ENCODE results near the gene PIK3AP1. TPM values are rescaled to one million over a fixed set of nuclear protein-coding genes. Genes with fewer than 3 reads are reported as not detected.

PIK3AP1 gene
- polyA plus RNA-seq, 1 donor = 4.5 TPM

GRCh38 chr10:96642973-96643372 lies 77.3 kb downstream of the PIK3AP1 start:
- DNase-seq = peak; percentile 40

GRCh38 chr10:96642530-96642929 lies 77.8 kb downstream of the PIK3AP1 start:
- DNase-seq = no peak

- no peak for DNase-seq
These were observed 78.7 kb downstream of the PIK3AP1 start for GRCh38 chr10:96641396-96642295.

GRCh38 chr10:96639899-96640298 lies 80.4 kb downstream of the PIK3AP1 start:
- DNase-seq = peak; percentile 53

GRCh38 chr10:96638696-96639095 lies 81.6 kb downstream of the PIK3AP1 start:
- DNase-seq = no peak

- no peak for DNase-seq
These were observed 82.2 kb downstream of the PIK3AP1 start for GRCh38 chr10:96638120-96638519.

- DNase-seq = no peak
These were observed 82.6 kb downstream of the PIK3AP1 start for GRCh38 chr10:96637709-96638108.

GRCh38 chr10:96636551-96636950 lies 83.8 kb downstream of the PIK3AP1 start:
- DNase-seq = no peak

GRCh38 chr10:96632974-96633710 lies 87.2 kb downstream of the PIK3AP1 start:
- DNase-seq = peak; percentile 33

GRCh38 chr10:96627292-96627691 lies 93.0 kb downstream of the PIK3AP1 start:
- DNase-seq = no peak

GRCh38 chr10:96626795-96627194 lies 93.5 kb downstream of the PIK3AP1 start:
- DNase-seq = no peak

- no peak for DNase-seq
These were observed 95.1 kb downstream of the PIK3AP1 start for GRCh38 chr10:96625173-96625572.

GRCh38 chr10:96622013-96622787 lies 98.1 kb downstream of the PIK3AP1 start:
- no peak for DNase-seq

- no peak for DNase-seq
These were observed 100.2 kb downstream of the PIK3AP1 start for GRCh38 chr10:96619796-96620773.

- no peak for DNase-seq
These were observed 101.2 kb downstream of the PIK3AP1 start for GRCh38 chr10:96619120-96619519.

- DNase-seq = no peak
These were observed 101.7 kb downstream of the PIK3AP1 start for GRCh38 chr10:96618653-96619052.

- DNase-seq = no peak
These were observed 103.4 kb downstream of the PIK3AP1 start for GRCh38 chr10:96616961-96617360.

- DNase-seq = no peak
These were observed 105.8 kb downstream of the PIK3AP1 start for GRCh38 chr10:96614515-96614914.

GRCh38 chr10:96613576-96613975 lies 106.7 kb downstream of the PIK3AP1 start:
- DNase-seq = no peak

- no peak for DNase-seq
These were observed 108.1 kb downstream of the PIK3AP1 start for GRCh38 chr10:96612055-96612830.
